T-helper 1 cell treated with Interleukin-12 subunit alpha and Interleukin-12 subunit beta and Interleukin-4 antibody, amounts not matched to agents 30 ng/mL and 1 ng/mL, for 36 hours (primary cell): Measurements from ENCODE around the gene SLC35E3. TPM values are rescaled to one million over a fixed set of nuclear protein-coding genes. Genes with fewer than 3 reads are reported as not detected.

ENCODE experiments used
- intact Hi-C: fragments of 100-400 bp; cut with micrococcal nuclease; formaldehyde crosslinking; loops from one replicate; pipeline ENCODE4 v1.15.1; 2024
- total RNA-seq: library from RNA; stranded (reverse); gene quantifications from 2 replicates; pipeline ENCODE4 v1.2.3, GENCODE V29; 2022

Gene SLC35E3
- total RNA-seq, 1 donor from 2014 or later = 8.5 TPM

DNA sequence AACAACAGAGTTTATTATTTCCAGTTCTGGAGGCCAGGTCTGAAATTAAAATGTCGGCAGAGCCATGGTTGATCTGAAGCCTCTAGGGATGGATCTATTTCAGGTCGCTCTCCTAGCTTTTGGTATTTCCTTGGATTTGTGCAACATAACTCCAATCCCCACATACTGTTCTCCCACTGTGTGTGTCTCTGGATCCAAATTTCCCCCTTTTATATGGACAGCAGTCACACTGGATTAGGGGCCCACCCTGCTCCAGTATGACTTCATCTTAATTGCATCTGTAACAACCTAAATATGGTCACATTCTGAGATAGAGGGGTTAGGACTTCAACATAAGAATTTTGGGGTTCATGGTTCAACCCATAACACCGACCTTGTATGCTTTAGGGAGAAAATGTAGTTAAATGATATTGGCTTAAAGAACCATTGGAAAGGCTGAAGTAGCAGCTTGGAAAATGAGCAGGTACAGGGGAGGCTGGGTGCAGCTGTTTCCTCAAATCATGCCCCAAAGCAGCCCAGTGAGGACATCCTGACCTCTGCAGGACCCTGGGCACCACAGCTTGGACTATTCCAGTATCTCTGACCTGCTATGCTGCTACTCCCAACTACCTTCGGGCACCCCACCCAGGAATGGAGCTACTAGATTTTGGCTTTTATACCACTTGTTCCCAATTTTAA lies 48.1 kb downstream of the SLC35E3 start:
- intact Hi-C loops = no loop called here

- intact Hi-C loops = no loop called here
Observed at GRCh38 chr12:68794653-68795251, 48.8 kb downstream of the SLC35E3 start.

GRCh38 chr12:68796399-68796798 lies 50.4 kb downstream of the SLC35E3 start:
- intact Hi-C loops = no loop called here

GRCh38 chr12:68798882-68799234 lies 52.9 kb downstream of the SLC35E3 start:
- intact Hi-C loops = no loop called here

- intact Hi-C loops = loop anchor here (10.0 kb wide), 1 partner anchor 575 kb away; the partner anchor contains the start of gene IL26
Observed at GRCh38 chr12:68800294-68800693, 54.3 kb downstream of the SLC35E3 start.

DNA sequence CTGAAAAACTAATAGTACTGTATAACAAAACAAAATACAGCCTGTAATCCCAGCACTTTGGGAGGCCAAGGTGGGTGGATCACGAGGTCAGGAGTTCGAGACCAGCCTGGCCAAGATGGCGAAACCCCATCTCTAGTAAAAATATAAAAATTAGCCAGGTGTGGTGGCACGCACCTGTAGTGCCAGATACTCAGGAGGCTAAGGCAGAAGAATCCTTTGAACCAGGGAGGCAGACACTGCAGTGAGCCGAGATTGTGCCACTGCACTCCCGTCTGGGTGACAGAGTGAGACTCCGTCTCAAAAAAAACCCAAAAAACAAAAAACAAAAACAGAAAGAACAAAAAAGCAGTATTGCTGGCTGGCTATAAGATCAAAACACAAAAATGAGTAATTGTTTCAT lies 55.1 kb downstream of the SLC35E3 start:
- intact Hi-C loops = loop anchor here (10.0 kb wide), 1 partner anchor 576 kb away; the partner anchor contains the start of gene IL26

DNA sequence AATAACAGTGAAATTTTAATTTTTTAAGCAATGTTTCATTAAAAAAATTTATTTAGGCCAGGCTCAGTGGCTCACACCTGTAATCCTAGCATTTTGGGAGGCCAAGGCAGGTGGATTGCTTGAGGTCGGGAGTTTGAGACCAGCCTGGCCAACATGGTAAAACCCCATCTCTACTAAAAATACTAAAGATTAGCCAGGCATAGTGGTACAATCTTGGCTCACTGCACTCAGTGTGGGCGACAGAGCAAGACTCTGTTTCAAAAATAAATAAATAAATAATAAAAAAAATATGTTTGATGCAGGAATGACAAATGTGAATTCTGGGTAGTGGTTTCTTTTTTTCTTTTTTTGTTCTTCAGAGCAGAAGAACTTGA lies 56.4 kb downstream of the SLC35E3 start:
- intact Hi-C loops = loop anchor here (10.0 kb wide), 1 partner anchor 578 kb away; the partner anchor contains the start of gene IL26

GRCh38 chr12:68802911-68803651 lies 57.1 kb downstream of the SLC35E3 start:
- intact Hi-C loops = loop anchor here (10.0 kb wide), 1 partner anchor 578 kb away; the partner anchor contains the start of gene IL26

DNA sequence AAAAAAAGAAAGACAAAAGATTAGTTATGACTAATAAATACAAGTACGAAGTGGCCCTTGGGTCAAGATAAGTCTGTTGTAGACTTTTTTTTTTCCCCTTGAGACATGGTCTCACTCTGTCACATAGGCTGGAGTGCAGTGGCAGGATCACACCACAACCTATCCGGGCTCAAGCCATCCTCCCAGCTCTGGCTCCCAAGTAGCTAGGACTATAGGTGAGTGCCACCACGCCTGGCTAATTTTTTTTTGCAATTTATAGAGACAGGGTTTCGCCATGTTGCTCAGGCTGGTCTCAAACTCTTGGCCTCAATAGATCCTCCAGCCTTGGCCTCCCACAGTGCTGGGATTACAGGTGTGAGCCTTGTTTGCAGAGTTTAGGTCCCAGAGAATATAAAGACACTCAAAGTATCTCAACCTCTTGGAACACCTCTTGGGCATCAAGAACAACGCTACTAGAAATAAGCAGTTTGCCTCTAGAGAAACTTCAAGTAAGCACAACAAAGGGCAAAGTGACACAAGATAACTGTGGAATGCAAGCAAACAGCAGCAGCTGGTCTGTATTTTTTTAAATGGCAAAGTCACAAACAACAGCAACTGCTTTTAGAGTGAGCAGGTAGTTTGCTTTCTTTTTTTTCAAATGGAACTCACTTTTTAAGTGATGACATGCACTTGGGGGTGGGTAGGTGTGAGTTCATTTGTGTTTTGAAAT lies 58.1 kb downstream of the SLC35E3 start:
- intact Hi-C loops = loop anchor here (10.0 kb wide), 1 partner anchor 579 kb away; the partner anchor contains the start of gene IL26

GRCh38 chr12:68804657-68805591 lies 58.9 kb downstream of the SLC35E3 start:
- intact Hi-C loops = loop anchor here (5.0 to 10.0 kb wide), 8 partner anchors 323 to 1437 kb away; partner anchors contain the start of genes CNOT2, FRS2 and IL26

DNA sequence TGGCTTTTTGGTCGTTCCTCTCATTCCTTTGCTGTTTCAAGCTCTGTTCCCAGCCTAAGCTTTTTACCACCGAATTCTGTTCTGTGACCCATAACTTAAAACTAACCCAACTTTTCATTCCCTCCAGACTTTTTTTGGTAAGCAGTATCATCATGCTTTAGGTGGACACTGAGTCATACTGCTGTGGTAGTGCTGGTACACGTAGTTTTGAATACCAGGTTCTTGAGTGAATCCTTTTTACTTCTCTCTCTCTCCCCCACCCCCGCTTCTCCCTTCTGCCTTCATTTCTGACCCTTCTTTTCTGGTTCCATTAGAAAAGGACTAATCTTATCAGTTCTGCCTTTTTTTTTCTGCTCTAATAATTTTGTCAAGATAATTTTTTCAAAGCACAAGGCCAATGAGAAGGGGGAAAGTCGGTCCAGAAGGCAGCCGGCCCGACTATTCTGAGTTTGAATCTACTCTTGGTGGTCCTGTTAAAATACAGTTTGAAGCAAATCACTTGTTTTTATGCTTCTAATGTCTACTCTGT lies 59.7 kb downstream of the SLC35E3 start:
- intact Hi-C loops = loop anchor here (2.0 to 10.0 kb wide), 10 partner anchors 127 to 1437 kb away; partner anchors contain the start of genes CNOT2, CPM, FRS2 and IL26

- intact Hi-C loops = loop anchor here (1.0 to 10.0 kb wide), 18 partner anchors 60 to 1538 kb away; partner anchors contain the start of genes CCT2, CNOT2, CPM and CPSF6
Observed at GRCh38 chr12:68806488-68807237, 60.7 kb downstream of the SLC35E3 start.

DNA sequence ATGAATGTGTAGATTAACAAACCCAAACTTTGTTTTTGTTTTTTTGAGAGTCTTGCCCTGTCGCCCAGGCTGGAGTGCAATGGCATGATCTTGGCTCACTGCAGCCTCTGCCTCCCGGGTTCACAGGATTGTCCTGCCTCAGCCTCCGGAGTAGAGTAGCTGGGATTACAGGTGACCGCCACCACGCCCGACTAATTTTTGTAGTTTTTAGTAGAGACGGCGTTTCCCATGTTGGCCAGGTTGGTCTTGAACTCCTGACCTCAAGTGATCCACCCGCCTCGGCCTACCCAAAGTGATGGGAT lies 61.2 kb downstream of the SLC35E3 start:
- intact Hi-C loops = loop anchor here (1.0 to 10.0 kb wide), 18 partner anchors 61 to 1539 kb away; partner anchors contain the start of genes CCT2, CNOT2, CPM and CPSF6

GRCh38 chr12:68807576-68808387 lies 61.8 kb downstream of the SLC35E3 start, which contains the start of gene MDM2:
MDM2 (plus strand) TSS chr12:68808177; CDS start chr12:68808478, 301 bp downstream.
- intact Hi-C loops = loop anchor here (1.0 to 10.0 kb wide), 23 partner anchors 23 to 1539 kb away; partner anchors contain the start of genes CCT2, CNOT2, CPM and CPSF6

DNA sequence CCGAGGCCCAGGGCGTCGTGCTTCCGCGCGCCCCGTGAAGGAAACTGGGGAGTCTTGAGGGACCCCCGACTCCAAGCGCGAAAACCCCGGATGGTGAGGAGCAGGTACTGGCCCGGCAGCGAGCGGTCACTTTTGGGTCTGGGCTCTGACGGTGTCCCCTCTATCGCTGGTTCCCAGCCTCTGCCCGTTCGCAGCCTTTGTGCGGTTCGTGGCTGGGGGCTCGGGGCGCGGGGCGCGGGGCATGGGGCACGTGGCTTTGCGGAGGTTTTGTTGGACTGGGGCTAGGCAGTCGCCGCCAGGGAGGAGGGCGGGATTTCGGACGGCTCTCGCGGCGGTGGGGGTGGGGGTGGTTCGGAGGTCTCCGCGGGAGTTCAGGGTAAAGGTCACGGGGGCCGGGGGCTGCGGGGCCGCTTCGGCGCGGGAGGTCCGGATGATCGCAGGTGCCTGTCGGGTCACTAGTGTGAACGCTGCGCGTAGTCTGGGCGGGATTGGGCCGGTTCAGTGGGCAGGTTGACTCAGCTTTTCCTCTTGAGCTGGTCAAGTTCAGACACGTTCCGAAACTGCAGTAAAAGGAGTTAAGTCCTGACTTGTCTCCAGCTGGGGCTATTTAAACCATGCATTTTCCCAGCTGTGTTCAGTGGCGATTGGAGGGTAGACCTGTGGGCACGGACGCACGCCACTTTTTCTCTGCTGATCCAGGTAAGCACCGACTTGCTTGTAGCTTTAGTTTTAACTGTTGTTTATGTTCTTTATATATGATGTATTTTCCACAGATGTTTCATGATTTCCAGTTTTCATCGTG lies 62.6 kb downstream of the SLC35E3 start:
- intact Hi-C loops = loop anchor here (1.0 to 10.0 kb wide), 13 partner anchors 22 to 1434 kb away; partner anchors contain the start of genes CNOT2, FRS2, IL26 and NUP107

DNA sequence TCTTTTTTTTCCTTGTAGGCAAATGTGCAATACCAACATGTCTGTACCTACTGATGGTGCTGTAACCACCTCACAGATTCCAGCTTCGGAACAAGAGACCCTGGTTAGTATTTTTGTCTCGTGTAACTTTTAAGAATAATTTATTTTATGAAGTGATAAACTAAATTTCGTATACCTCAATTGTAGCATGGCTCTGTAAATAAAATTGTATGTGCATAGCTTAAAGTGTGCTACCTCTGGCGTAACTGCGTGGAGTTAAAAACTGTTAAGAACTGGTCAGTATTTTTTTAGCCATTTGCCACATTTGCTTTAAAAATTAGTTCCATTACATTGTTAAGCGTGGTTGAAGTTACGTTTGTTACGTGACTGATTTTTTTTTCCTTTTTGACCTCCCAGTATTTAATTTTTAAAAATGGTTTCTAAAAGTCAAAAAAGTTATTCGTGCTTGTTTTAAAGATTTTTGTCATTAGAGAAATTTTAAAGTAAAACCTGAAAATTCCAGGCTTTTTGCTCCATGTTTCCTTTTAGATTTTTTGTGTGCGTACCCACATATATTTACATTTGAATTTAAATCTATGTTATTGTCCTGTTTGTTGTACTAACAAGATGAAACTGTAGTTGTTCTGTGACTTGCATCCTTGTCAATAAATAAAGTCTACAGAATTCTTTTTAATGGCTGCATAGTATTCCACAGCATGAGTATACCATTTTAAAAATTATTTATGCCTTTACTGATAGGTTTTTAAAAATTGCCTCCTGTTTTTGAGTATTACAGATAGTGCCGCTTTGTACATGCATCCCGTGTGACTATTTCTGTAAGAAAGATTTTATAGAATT lies 63.4 kb downstream of the SLC35E3 start:
- intact Hi-C loops = loop anchor here (2.0 to 10.0 kb wide), 12 partner anchors 21 to 1433 kb away; partner anchors contain the start of genes CNOT2, FRS2 and IL26
